HepG2 (cell line): ENCODE measurements around the gene TRIM62. TPM values are rescaled to one million over a fixed set of nuclear protein-coding genes. Genes with fewer than 3 reads are reported as not detected.
A peak's percentile ranks its signal among the peaks of the same experiment; 100 is the strongest.

Source experiments
- ATAD3A ChIP-seq: sonication (generic); formaldehyde crosslinking; IDR thresholded peaks from 2 replicates; pipeline ENCODE4 v1.4.0; 2020; ENCODE audit warnings: missing genetic modification reagents
- ATF7 ChIP-seq, 2 experiments: fragments of 450-650 bp in 1 of 2; sonication (generic) in 1 of 2; formaldehyde crosslinking in 1 of 2; IDR thresholded peaks; 2 replicates each; pipeline versions ENCODE4 v1.4.0 to v1.6.1; 2016 to 2020; ENCODE audit warnings: antibody characterized with exemption in 1 of 2, mild to moderate bottlenecking in 1 of 2, missing genetic modification reagents in 1 of 2
- CREB3 ChIP-seq: sonication (generic); formaldehyde crosslinking; IDR thresholded peaks from 2 replicates; pipeline ENCODE4 v1.5.0; 2020; ENCODE audit warnings: missing genetic modification reagents
- GATAD2A ChIP-seq: IDR thresholded peaks from 2 replicates; pipeline ENCODE4 v1.6.1; 2016
- KDM3A ChIP-seq: IDR thresholded peaks from 2 replicates; pipeline ENCODE4 v1.6.1; 2018; ENCODE audit warnings: low read depth, missing compliant biosample characterization
- NFAT5 ChIP-seq: sonication (generic); formaldehyde crosslinking; IDR thresholded peaks from 2 replicates; pipeline ENCODE4 v1.4.0; 2020; ENCODE audit warnings: missing genetic modification reagents
- NONO ChIP-seq, 2 experiments: fragments of 450-650 bp in 1 of 2; sonication (generic) in 1 of 2; formaldehyde crosslinking in 1 of 2; IDR thresholded peaks in 1 of 2; conservative IDR thresholded peaks in 1 of 2; 2 replicates each; pipeline versions ENCODE4 v1.6.1 to v1.8.0; 2017 to 2022; ENCODE audit warnings: mild to moderate bottlenecking in 1 of 2, missing genetic modification reagents in 1 of 2, moderate library complexity in 1 of 2
- TP53 ChIP-seq: sonication (generic); formaldehyde crosslinking; conservative IDR thresholded peaks from 2 replicates; pipeline ENCODE4 v1.4.0; 2020; ENCODE audit warnings: missing genetic modification reagents
- TRIM24 ChIP-seq: sonication (generic); formaldehyde crosslinking; IDR thresholded peaks from 2 replicates; pipeline ENCODE4 v1.8.0; 2022; ENCODE audit warnings: mild to moderate bottlenecking, missing genetic modification reagents
- ZNF709 ChIP-seq: sonication (generic); formaldehyde crosslinking; IDR thresholded peaks from 2 replicates; pipeline ENCODE4 v1.5.0; 2020; ENCODE audit warnings: mild to moderate bottlenecking, missing genetic modification reagents
- polyA plus RNA-seq, 8 experiments: library from polyadenylated mRNA; depleted of rRNA in 3 of 8; stranded (reverse) in 7 of 8; unstranded in 1 of 8; fragments of >200 nt; fragmentation: Illumina TruSeq in 4 of 8; extraction: Trizol in 4 of 8; gene quantifications; 2 replicates each; pipeline versions ENCODE4 v1.2.1 to v1.2.3, GENCODE V29; 2011 to 2016; ENCODE audit warnings: low read depth in 4 of 8, missing spikeins in 1 of 8, mixed read lengths in 1 of 8; ENCODE audit not compliant: insufficient read depth in 1 of 8
- total RNA-seq, 5 experiments: library from RNA; depleted of rRNA; stranded (reverse); fragments of >200 nt; fragmentation: Illumina TruSeq; extraction: Trizol; gene quantifications; 2 replicates each; pipeline ENCODE4 v1.2.3, GENCODE V29; 2016; ENCODE audit warnings: low read depth in 1 of 5
- TF ChIP-seq, protein P1 (sequence below): sonication (generic); formaldehyde crosslinking; IDR thresholded peaks from 2 replicates; pipeline ENCODE4 v1.4.0; 2020; ENCODE audit warnings: mild to moderate bottlenecking, missing genetic modification reagents
- TF ChIP-seq, protein P2 (sequence below): IDR thresholded peaks from 2 replicates; pipeline ENCODE4 v1.6.1; 2016; ENCODE audit warnings: control low read depth

TRIM62 gene
- total and polyA plus RNA-seq, 2 of the 13 experiments (the other 11 are each of a cell fraction or from before 2014, with no cell fraction given), result 0.53 to 0.57 TPM

- TF ChIP-seq NFAT5 (CRISPR knock-in tag) (no peak), ZNF709 (CRISPR knock-in tag) (no peak), NONO (IDR thresholded peaks at IDR 0.05) (no peak), NONO (CRISPR knock-in tag; conservative IDR thresholded peaks at IDR 0.05) (peak; percentile 20; the same call in 1 of the 2 replicates), TP53 (CRISPR knock-in tag) (no peak), KDM3A (CRISPR knock-in tag) (no peak), GATAD2A (CRISPR knock-in tag) (no peak), ATAD3A (CRISPR knock-in tag) (no peak), ATF7 (IDR thresholded peaks at IDR 0.05) (no peak), ATF7 (CRISPR knock-in tag; IDR thresholded peaks at IDR 0.05) (no peak), TRIM24 (CRISPR knock-in tag) (no peak), CREB3 (no peak)
- TF ChIP-seq, protein P1, sequence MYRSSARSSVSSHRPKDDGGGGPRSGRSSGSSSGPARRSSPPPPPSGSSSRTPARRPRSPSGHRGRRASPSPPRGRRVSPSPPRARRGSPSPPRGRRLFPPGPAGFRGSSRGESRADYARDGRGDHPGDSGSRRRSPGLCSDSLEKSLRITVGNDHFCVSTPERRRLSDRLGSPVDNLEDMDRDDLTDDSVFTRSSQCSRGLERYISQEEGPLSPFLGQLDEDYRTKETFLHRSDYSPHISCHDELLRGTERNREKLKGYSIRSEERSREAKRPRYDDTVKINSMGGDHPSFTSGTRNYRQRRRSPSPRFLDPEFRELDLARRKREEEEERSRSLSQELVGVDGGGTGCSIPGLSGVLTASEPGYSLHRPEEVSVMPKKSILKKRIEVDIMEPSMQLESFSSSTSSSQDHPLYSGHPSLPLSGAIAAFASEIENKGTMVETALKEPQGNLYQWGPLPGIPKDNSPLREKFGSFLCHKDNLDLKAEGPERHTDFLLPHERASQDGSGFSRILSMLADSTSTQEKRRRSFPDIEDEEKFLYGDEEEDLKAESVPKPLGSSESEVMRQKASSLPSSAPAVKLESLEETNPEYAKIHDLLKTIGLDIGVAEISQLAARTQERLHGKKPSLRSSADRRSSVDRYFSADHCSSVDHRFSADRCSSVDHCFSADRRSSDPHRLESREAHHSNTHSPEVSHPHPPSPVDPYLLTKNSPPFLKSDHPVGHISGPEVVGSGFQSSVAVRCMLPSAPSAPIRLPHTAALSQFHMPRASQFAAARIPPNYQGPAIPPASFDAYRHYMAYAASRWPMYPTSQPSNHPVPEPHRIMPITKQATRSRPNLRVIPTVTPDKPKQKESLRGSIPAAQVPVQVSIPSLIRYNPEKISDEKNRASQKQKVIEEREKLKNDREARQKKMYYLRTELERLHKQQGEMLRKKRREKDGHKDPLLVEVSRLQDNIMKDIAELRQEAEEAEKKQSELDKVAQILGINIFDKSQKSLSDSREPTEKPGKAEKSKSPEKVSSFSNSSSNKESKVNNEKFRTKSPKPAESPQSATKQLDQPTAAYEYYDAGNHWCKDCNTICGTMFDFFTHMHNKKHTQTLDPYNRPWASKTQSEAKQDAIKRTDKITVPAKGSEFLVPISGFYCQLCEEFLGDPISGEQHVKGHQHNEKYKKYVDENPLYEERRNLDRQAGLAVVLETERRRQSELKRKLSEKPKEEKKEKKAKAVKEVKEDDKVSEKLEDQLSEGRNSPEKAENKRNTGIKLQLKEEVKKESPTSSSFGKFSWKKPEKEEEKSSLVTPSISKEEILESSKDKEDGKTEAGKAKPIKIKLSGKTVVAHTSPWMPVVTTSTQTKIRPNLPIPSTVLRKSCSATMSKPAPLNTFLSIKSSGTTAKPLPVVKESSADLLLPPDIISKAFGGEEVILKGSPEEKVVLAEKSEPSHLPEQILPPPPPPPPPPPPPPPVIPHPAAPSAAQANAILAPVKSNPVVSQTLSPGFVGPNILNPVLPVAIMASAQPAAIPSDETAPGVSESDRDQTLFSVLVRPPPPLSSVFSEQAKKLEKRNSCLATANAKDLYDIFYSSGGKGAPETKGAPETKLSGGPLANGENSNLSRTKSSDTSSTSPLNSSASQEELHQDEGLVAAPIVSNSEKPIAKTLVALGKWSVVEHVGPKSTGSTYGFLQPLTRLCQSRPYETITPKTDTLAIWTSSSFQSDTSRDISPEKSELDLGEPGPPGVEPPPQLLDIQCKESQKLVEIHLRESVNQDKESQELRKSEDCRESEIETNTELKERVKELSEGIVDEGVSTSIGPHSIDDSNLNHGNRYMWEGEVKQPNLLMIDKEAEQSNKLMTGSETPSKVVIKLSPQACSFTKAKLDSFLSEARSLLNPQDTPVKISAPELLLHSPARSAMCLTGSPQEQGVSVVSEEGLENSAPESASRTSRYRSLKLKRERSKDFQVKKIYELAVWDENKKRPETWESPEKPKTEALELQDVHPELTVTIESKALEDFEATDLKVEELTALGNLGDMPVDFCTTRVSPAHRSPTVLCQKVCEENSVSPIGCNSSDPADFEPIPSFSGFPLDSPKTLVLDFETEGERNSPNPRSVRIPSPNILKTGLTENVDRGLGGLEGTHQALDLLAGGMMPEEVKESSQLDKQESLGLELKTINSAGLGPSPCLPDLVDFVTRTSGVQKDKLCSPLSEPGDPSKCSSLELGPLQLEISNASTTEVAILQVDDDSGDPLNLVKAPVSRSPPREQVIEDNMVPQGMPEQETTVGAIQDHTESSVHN (CRISPR knock-in tag), result no peak
- TF ChIP-seq, protein P2, sequence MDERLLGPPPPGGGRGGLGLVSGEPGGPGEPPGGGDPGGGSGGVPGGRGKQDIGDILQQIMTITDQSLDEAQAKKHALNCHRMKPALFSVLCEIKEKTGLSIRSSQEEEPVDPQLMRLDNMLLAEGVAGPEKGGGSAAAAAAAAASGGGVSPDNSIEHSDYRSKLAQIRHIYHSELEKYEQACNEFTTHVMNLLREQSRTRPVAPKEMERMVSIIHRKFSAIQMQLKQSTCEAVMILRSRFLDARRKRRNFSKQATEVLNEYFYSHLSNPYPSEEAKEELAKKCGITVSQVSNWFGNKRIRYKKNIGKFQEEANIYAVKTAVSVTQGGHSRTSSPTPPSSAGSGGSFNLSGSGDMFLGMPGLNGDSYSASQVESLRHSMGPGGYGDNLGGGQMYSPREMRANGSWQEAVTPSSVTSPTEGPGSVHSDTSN, result no peak
These were observed 642 bp downstream of the TRIM62 start (continued) for GRCh38 chr1:33180911-33181890.
